ENCODE data around the gene AP3B2.
A peak's percentile ranks its signal among the peaks of the same experiment; 100 is the strongest.
"Not testable (repeated sequence)": the region's sequence is repeated elsewhere in the genome, so short reads cannot be mapped to it uniquely, and the experiment has no call there.

Gene AP3B2, protein sequence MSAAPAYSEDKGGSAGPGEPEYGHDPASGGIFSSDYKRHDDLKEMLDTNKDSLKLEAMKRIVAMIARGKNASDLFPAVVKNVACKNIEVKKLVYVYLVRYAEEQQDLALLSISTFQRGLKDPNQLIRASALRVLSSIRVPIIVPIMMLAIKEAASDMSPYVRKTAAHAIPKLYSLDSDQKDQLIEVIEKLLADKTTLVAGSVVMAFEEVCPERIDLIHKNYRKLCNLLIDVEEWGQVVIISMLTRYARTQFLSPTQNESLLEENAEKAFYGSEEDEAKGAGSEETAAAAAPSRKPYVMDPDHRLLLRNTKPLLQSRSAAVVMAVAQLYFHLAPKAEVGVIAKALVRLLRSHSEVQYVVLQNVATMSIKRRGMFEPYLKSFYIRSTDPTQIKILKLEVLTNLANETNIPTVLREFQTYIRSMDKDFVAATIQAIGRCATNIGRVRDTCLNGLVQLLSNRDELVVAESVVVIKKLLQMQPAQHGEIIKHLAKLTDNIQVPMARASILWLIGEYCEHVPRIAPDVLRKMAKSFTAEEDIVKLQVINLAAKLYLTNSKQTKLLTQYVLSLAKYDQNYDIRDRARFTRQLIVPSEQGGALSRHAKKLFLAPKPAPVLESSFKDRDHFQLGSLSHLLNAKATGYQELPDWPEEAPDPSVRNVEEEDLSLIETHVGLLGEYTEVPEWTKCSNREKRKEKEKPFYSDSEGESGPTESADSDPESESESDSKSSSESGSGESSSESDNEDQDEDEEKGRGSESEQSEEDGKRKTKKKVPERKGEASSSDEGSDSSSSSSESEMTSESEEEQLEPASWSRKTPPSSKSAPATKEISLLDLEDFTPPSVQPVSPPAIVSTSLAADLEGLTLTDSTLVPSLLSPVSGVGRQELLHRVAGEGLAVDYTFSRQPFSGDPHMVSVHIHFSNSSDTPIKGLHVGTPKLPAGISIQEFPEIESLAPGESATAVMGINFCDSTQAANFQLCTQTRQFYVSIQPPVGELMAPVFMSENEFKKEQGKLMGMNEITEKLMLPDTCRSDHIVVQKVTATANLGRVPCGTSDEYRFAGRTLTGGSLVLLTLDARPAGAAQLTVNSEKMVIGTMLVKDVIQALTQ

DNA sequence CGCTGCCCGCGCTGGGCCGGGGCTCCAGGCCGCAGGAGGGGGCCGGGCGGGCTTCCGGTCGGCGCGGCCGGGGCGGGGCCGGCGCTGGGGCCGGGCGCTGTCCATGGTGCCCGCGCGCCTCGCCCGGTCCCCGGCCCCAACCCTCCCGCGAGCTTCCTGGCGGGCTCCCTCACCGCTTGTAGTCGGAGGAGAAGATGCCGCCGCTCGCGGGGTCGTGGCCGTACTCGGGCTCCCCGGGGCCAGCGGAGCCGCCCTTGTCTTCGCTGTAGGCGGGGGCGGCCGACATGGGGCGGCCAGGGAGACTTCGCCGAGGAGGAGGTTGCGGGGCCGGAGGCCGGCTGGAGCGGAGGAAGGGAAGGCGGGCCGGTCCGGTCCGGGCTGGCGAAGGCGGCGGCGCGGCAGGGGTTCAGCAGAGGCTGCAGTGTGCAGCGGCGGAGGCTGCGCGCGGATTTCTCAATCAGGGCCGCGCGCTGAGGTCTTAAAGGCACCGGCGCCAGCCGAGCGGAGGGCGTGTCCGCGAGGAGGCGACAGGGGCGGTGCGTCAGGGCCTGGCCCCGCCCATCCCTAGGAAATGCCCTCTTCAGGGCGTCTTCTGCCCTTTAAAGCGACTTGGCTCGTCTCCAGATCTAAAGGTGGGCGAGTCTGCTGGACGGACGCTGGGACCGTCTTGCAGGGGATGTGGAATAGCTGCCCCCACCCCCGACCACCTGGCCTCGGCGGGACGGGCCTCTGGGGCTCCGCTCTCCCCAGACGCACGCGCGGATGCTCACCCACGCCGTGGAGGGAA is at the start of gene AP3B2:
TSS of gene AP3B2 (minus strand) at position 455 of the 787 bp plus-strand sequence. CDS start at position 286, 169 bp downstream.
- FAIRE-seq, result peak; percentile 40
- DNase-seq (ENCODE audit: insufficient read length, low spot score), result peak; percentile 94

DNA sequence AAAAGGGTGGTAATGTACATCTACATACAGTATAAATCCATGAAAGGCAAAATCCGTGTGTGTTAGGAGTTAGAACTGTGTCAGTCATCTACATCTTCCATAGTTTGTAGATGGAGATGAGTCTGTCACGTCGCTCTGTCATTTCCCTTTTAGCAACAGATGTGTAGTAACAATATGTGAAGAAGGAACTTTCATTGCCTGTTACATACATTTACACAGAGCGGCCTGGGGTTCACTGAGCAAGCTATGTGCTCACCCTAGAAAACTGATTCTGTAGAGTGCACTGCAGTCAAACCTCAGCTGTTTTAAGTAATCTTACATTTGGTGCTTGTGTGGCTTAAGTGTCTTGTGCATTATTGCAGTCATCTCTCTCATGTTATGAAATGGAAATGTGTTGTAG is 41.6 kb upstream of the AP3B2 start:
- DNase-seq (ENCODE audit: insufficient read length, low spot score) (no peak), FAIRE-seq (no peak)

DNA sequence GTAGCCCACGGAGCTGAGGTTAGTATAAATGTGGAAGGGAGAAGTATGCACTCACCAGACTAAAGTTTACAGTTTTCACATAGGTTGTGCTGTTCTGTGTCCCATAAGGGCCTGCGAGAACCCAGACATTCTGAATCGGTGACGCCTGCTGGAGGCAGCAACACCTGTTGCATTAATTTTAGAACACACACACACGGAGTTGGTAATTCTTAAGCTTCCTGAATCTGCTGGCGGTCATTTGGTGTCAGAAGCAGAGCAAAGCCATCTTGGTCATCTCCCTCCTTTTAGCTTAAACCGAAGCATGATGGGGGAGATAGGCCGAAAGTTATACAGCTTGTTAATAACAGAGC is 41.1 kb upstream of the AP3B2 start:
- FAIRE-seq (peak; percentile 26), DNase-seq (ENCODE audit: insufficient read length, low spot score) (peak; percentile 6)

DNA sequence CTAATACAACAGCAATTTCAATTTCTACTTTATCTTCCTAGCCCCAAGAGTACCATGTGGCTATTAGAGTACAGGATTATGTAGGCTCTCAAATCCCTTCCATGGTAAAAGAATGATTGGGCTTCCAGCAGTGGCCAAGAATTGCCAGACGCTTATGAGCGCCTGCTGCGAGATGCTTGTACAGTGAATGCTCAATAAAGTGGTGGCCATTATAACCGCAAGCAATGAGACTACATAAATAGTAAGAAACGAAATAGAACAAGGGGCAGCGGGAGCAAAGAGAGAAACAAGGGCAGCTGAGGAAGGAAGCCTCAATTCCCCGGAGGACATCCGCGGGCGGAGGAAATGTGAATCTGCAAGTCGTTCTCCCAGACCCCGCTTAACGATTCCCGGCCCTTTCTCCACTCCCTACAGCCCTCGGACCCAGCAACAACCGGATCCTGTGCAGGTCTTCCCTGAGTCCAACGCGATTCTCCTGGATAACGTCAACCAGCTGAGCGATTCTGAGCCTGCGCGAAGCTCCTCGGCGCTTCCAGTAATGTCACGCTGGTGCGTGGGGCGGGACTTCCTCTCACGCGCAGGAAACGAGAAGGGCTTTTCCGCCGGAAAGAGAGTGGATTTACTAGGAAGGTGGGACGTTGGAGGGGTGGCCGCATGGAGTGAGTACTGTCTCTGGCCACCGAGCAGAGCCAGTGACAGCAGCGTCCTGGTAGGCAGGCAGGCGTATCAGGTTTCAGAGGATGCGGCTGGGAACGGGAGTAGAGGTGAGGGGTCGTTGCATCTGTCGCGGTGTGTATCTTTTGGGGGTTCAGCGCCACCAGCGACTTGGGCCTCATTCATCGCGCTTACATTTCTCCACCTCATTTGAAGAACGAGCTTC is 40.5 kb upstream of the AP3B2 start:
- peak; percentile 97 for FAIRE-seq
- peak; percentile 76 for DNase-seq (ENCODE audit: insufficient read length, low spot score)

DNA sequence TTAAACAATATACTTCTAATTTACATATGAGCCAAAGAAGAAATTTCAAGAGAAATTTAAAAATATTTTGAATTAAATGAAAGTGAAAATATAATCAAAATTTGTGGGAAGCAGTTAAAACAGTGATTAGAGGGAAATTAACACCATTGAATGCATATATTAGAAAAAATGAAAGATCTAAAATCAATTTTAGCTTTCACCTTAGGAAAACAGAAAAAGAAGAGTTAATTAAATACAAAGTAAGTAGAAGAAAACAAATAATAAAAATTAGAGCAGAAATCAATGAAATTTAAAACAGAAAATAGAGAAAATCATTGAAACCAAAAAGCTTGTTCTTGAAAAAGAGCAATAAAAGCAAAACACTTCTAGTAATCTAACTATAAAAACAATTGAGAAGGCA is 38.6 kb upstream of the AP3B2 start:
- DNase-seq (ENCODE audit: insufficient read length, low spot score), result no peak
- no peak for FAIRE-seq

DNA sequence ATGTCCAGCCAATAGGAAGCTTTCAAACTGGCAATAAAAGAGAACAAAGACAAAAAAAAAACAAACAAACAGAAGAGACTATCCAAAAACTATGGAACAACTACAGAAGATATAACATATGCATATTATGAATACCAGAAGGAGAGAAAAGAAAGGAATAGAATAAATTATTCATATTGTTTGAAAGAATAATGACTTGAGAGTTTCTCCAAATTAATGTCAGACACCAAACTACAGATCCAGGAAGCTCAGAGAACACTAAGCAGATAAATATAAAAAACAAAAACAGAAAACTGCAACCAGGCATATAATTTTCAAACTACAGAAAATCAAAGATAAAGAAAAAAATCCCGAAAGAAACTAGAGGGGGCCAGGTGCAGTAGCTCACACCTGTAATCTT is 34.1 kb upstream of the AP3B2 start:
- DNase-seq (ENCODE audit: insufficient read length, low spot score) (no peak), FAIRE-seq (no peak)

DNA sequence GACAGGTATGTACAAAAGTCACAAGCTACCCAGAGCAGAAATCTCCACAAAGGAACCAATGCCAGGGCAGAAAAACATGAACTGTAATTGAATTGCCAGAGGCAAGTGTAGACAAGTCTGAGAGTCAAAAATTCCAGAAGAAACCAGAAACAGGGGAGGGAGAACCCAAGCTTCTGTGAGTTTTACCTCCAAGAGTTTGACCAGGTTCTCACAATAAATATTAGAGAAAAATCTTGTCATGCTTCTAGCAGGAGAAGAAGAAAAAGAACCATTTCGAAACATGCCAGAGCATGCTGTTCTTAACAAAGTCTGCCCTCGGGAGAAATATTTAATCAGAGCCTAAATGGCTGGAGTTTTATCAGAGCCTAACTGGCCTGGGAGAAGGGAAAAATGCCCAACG is 32.5 kb upstream of the AP3B2 start:
- DNase-seq (ENCODE audit: insufficient read length, low spot score), result no peak
- no peak for FAIRE-seq

DNA sequence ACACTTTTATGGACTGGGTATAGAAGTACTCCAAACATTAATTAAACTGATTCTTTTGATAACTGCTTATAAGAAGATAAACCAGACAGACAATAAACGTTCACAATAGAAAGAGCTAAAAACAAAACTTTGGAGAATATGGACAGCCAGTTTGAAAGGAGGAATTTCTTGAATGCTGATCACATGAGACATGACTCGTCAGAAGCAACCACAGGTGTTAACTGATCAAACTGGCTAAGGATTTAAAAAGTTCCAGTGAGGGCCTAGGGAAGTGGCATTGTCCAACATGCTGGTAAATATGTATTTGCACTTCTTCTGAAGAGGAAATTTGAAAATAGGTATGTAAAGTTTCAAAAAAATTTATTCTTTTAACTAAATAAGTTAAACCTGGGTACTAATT is 29.4 kb upstream of the AP3B2 start:
- no peak for DNase-seq (ENCODE audit: insufficient read length, low spot score)
- FAIRE-seq, result no peak

DNA sequence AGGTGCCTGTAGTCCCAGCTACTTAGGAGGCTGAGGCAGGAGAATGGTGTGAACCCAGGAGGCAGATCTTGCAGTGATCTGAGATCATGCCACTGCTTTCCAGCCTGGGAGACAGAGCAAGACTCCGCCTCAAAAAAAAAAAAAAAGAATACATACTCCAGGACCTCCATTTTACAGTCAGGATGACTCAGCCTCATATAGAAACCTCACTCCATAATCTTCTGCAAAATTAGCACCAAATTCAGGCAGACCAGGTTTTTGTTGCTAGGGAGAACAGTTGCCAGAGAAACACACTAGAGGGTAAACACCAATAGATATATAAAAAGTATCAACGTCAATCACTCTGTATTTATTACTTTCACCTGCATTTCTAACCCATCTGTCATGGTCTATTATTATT is 28.3 kb upstream of the AP3B2 start:
- no peak for FAIRE-seq

DNA sequence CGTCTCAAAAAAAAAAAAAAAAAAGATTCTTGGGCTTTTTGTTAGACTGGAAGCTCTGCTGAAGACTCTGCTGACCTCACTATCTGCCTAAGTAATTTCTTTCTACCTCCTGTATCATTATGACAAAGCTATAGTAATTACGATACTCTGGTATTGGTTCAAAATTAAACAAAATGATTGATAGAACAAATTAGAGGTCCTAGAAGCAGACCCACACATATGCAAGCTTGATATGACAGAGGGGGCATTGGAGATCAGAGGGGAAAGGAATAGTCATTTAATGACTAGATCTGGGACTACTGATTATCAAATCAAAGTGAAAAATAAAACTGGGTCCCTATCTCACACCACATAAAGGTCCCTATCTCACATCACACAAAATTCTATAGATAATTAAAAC is 21.9 kb upstream of the AP3B2 start:
- FAIRE-seq (no peak), DNase-seq (ENCODE audit: insufficient read length, low spot score) (no peak)

More for the DNA sequence above, 28.3 kb upstream of the AP3B2 start:
- DNase-seq (ENCODE audit: insufficient read length, low spot score), result no peak

DNA sequence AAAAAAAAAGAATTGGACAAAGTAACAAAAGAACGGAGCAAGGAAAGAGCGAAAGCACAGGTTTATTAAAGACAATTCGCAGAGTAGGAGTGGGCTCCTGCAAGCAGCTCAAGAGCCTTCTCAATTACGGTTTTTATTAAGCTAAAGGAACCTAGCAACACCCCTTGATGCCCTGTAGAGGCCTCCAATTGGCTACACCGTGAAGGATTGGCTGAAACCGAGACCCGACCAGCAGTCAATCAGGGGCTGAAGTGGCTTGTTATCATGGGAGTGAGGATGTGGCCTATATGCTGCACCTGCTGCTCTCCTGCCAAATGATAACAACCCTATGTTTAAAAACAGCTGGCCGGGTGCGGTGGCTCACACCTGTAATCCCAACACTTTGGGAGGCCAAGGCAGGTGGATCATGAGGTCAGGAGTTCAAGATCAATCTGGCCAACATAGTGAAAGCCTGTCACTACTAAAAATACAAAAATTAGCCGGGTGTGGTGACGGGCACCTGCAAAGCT is 20.4 kb upstream of the AP3B2 start:
- FAIRE-seq (no peak), DNase-seq (ENCODE audit: insufficient read length, low spot score) (no peak)

DNA sequence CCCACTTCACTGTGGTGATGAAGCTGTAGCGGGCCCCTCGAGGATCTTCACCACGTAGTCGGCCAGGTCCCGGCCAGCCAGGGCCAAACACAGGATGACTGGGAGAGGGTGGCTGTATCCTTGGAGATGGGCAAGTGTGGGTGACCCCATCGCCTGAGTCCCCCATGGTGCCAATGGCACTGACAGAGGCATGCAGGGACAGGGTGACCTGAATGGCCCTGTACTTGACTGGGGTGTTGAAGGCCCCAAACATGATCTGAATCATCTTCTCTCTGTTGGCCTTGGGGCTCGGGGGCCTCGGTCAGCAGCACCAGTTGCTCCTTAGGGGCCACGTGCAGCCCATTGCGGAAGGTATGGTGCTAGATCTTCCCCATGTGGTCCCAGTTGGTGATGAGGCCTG is 17.1 kb upstream of the AP3B2 start:
- no peak for FAIRE-seq
- DNase-seq (ENCODE audit: insufficient read length, low spot score), result no peak

DNA sequence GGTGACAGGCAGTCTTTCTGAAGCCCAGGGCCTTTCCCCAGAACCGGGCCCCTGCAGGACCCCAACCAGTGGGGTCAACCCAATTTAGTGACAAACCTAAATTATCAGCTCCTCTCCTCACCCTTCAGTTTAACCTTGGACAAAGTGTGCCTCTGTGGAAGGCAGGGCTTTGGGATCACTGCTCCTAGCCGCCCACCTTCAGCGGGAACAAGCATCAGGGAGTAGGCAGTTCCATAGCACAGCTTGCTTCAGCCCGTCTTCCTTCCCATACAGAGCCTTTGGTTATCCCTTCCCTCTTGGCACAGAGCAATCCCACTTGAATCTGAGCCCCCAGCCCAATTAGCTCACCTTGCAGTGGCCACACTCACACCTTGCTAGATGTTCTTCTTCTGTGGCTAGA is 5.3 kb upstream of the AP3B2 start:
- DNase-seq (ENCODE audit: insufficient read length, low spot score) (no peak), FAIRE-seq (no peak)

DNA sequence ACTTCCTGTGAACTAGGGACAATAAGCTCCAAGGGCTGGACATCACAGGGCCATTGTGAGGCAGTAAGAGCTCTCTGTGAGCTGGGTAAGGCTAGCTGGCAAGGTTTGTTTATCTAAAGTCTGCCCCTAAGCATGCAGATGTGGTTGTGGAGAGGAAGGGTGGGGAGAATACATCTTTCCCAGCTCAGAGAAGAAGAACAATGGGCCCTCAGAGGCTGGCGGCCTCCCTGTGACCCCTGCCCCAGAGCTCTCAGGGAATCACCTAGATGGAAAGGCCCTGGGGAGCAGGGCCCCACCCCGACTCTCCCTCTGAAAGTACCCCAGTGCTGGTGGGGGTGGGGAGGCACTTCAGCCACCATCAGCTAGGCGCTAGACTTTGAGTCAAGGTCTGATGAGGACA is 4.3 kb upstream of the AP3B2 start:
- FAIRE-seq (no peak), DNase-seq (ENCODE audit: insufficient read length, low spot score) (no peak)

DNA sequence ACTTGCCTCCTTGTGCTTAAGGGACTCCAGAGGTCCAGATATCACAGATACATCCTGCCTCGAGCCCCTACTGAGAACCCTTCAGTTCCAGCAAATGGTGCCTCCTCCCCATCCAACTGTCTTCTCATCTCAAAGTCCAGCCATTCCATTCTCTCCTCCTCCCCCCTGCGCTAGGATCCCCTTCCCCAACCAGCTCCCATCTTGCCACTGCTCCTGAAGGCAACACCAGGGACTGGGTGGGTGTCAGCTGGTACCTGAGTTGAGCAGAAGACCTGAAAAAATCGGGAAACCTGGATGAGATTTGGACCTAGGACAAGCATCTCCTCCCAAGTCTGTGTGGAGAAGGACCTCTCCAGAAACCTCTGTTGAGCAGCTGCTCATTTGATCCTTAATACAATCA is 2.4 kb upstream of the AP3B2 start:
- DNase-seq (ENCODE audit: insufficient read length, low spot score), result no peak
- no peak for FAIRE-seq

DNA sequence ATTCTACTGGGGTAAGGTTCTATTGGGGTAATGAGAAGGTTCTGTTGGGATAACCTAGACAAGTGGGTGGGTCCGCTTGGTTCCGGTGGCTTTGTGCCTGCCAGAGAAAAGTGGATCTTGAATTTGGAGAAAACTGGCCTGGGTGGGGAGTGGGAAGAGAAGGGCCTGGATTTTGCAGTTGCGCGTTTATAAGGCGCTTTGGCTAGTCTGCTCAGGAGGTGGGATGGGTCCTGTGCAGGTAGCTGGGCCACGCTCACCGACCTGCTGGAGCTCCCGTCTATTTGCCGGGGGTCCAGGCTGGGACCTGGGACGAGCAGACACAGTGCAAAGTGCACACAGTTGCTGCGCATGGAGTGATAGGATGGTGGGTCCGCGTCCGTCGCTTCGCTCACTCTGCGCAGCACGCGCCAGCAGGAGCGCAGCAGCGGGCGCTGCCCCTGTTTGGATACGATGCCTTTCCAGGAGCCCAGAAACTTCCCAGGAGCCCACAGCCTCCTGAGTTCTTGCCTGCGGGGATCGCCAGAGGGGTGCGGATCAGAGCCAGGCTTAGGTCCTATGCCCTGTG is 1.3 kb upstream of the AP3B2 start:
- no peak for FAIRE-seq
- no peak for DNase-seq (ENCODE audit: insufficient read length, low spot score)

DNA sequence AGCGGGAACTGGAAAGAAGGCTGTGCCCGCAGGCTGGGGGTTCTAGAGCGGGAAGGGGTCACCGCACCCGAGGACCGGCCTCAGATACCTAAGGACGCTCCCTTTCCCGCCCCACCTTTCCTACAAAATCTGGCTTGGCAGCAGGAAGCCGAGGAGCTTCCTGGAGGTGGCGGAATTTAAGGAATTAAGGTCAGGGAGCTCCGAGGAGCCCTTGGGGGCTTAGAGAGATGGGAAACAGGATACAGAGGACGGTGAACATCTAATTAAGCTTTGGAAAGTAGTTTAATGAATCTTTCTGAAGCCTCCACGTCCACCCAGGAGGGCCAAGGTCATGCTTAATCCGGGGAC is 507 bp upstream of the AP3B2 start:
- no peak for FAIRE-seq
- DNase-seq (ENCODE audit: insufficient read length, low spot score), result no peak

DNA sequence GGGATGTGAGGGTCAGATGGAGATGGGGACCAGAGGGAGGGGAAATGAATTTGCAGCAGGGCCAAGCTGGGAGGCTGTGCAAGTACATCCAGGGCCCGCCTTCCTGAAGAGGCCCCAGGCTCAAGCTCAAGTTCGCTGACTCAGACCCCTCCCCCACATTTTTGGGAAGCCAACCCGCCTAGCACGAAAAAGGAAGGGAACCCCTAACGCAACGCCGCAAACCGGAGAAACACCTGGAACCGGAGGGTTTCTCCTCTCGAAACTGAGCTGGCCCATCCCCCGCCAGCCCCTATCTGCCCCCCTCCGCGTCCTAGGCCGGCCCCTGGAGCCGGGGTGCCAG is 624 bp downstream of the AP3B2 start:
- FAIRE-seq, result no peak
- no peak for DNase-seq (ENCODE audit: insufficient read length, low spot score)

DNA sequence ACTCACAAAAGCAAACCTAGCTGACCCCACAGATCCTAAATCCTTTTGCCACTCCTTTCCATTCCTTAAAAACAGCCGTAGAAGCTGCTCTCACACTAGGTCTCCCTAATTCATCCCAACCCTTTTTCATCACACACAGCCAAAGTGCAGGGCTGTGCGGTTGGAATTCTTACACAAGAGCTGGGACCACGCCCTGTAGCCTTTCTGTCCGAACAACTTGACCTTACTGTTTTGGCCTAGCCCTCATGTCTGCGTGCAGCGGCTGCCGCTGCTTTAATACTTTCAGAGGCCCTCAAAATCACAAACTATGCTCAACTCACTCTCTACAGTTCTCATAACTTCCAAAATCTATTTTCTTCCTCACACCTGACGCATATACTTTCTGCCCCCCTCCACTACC is 3.8 kb downstream of the AP3B2 start:
- FAIRE-seq; DNase-seq (ENCODE audit: insufficient read length, low spot score): not testable (repeated sequence)

Data from GM19239 (cell line).